ENCODE data around the gene MICALL2.

The MICALL2 gene

DNA sequence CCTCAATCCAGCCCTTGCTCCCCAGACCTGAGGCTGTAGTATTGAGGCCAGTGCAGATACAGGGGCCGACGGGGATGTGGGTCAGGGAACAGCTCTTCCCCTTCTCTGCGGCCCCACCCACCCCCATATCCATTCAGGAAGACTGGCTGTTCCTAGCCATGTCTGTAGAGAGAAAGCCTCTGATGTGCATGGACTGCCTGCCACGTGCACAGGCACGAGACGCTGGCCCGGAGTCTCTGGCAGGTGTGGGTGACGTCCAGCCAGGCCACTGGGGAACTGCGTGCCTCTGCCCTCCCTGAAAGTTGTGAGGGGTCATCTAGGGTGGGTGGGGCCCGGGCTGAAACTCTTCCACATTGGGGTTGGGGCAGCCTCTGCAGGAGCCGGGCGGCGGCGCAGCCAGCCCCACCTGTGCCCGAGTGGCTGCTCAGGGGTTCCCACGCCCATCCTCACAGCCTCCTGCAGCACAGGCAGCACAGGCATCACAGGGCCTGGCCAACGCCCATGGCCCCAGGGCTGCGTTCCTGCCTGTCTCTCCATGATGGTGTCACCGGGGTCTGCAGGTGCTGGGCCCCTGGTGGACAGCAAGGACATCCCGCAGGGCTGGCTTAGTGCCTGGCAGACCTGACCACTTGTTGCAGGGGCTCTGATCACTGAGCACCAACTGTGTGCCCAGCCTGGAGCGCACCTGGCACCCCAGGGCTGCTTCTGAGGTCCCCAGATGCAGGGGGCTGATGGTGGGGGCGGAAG is 27.5 kb downstream of the MICALL2 start:
- DNase-seq: no peak

DNA sequence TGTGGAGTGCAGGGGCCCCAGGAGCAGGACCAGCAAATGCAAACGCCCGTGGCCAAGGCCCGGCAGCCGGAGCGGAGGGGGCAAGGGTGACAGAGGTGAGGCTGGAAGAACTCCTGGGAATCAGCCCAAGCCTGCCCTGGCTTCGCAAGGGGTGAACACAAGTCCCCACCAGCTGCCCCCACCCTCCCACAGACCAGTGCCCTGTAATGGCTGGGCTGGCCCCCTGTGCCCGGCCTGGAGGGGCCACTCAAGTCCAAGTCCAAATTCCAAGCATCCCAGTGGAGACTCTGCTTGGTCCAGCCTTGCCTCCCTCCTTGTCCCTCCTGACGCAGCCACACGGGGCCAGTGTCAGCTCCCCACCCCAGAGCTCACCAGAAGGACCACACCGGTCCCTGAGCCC is 28.0 kb downstream of the MICALL2 start:
- DNase-seq: no peak

DNA sequence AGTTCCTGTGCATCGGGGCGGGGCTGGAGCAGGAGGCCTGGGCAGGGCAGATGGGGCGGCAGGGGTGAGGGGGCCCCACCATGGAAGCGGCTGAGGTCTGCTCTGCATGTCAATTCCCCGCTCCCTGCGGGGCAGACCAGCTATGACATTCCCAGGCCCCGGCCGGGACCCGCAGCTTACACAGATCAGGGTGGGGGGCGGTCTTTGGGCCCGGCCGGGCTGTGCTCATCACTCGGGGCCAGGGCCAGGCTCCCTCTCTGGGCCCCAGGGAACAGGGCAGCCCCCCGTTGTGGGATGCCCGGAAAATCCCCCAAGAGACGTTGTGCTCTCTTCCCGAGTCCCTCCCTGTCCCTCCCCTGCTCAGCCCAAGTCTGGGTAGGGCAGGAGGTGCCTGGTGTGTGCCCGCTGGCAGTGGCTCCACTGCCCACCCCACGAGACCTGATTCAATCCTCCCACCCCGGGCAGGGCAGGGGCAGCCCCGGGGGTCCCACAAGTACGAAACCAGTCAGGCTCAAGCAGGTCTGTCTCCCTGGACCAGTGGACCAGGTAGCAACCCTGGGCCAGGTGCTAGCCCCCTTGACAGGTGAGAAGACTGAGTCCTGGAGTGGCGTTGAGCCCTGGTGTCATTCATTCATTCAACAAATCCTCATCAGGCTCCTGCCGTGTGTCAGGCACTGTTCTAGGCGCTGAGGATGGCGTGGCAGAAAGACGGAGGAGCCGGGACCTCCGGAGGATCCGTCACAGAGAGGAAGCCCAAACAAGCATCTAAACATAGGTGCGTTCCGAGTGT is 29.0 kb downstream of the MICALL2 start:
- DNase-seq: no peak

DNA sequence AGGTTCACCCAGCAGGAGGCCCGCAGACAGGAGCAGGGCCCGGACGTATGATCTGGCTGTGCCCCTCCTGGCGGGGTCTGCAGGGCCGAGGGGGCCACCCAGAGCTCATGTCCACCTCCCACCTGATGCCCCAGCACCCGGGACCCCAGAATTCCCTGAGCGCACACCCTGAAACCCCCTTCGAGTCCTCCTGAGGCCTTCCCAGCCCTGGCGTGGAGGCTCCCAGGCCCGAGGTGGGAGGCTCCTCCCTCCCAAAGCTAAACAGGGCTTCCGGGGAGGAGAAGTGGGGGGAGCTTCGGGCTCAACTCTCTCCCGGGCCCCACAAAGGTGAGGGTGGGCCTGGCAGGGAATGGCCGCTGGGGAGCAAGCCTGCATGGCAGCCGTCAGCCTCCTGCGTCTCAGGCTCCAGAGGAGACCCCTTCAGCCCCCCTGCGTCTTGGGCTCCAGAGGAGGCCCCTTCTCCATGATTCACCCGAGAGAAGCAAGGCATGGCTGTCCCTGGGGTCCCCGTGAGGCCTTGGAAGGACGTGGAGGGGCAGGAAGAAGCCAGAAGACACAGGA is 30.2 kb downstream of the MICALL2 start:
- DNase-seq: no peak

DNA sequence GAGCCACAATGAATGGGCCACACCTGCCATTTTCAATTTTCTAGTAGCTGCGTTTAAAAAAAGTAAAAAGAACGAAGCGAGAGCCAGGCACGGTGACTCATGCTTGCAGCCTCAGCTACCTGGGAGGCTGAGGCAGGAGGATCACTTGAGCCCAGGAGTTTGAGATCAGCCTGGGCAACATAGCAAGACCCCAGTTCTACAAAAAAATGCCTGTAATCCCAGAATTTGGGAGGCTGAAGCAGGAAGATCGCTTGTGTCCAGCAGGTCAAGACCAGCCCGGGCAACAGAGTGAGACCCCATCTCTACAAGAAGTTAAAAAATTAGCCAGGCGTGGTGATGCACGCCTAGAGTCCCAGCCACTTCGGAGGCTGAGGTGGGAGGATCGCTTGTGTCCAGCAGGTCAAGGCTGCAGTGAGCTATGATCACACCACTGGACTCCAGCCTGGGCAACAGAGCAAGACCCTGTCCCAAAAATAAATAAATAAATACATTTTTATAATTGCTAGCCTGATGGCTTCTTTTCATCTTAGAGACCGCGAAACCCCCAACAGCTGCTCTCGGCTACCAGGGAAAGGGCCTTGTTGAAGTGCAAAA is 32.1 kb downstream of the MICALL2 start:
- no peak for DNase-seq

DNA sequence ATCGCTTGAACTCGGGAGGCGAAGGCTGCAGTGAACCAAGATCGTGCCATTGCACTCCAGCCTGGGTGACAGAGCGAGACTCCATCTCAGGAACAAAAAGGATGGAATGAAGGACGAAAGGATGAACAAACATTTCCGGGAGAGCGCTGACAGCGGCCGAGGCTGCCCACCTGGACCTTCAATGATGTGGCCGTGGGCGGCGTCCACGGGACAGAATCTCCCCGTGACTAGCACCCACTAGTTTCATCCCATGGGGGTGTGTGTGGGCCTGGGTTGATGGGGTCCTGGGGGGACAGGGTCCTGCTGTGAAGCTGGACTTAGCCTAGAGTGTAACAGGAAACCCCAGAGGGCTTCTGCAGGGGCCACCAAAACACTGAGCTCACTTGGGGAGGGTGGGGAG is 32.8 kb downstream of the MICALL2 start:
- DNase-seq: no peak

DNA sequence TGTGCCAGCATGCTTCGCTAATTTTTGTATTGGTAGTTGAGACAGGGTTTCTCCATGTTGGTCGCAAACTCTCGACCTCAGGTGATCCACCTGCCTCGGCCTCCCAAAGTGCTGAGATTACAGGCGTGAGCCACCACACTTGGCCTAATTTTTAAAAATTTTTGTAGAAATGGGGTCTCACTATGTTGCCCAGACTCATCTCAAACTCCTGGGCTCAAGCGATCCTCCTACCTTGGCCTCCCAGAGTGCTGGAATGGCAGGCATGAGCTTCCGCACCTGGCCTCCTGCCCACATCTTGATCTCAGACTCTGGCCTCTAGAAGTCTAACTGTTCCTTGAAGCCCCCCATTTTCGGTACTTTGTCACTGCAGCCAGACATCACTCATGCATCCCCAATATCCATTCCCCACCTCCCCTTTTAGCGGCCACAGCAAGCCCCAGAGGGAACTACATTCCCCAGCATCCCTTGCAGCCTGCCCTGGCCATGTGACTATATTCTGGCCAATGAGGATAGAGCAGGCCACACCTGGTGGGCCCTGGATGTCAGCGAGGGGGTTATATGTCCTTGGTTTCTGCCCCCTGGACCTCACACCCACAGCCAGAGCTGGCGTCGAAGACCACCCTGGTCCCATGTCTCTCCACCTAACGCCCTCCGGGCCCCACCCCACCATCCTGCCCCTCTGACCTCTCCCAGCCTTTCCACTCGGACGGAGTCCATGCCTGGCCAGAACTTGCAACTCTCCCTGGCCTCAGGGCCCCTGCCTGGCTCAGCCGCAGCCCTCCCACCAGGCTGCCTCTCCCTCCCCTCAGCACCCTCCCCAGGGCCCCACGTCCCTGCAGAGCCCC is 33.8 kb downstream of the MICALL2 start:
- peak; percentile 64 for DNase-seq

DNA sequence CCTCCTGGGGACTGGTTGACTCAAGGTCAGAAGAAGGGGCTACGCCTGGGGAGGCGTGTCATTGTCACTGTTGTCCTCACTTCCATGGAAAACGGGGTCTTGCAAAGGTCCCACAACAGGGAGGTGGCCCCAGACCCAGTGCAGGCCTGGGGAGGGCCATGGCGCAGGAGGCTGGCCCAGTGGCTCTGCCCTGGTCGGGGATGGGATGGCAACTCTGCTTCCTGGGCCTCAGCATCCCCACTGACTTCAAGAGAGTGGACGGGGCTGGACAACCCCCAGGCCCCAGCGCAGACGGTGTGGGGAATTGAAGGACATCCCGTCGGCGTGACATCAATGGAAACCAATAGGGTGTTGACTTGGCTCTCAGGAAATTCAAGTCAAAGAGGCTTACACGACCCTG is 35.2 kb downstream of the MICALL2 start:
- no peak for DNase-seq

DNA sequence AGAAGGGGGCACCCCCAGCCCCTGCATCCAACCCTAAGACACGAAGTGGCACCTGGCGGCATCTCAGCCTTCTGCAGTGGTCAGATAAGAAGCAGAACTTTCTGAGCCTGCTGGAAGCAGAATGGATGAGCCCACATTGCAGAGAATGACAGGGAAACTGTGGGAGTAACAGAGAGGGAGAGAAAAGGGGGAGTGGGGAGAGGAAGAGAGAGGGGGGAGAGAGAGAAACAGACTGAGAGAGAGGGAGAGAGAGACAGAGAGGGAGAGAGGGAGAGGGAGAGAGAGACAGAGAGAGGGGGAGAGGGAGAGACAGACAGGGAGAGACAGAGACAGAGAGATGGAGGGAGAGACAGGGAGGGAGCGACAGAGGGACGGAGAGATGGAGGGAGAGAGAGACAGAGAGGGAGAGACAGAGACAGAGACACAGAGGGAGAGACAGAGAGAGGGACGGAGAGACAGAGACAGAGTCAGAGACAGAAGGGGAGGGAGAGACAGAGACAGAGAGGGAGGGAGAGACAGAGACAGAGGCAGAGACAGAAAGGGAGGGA is 35.9 kb downstream of the MICALL2 start:
- DNase-seq: no peak

DNA sequence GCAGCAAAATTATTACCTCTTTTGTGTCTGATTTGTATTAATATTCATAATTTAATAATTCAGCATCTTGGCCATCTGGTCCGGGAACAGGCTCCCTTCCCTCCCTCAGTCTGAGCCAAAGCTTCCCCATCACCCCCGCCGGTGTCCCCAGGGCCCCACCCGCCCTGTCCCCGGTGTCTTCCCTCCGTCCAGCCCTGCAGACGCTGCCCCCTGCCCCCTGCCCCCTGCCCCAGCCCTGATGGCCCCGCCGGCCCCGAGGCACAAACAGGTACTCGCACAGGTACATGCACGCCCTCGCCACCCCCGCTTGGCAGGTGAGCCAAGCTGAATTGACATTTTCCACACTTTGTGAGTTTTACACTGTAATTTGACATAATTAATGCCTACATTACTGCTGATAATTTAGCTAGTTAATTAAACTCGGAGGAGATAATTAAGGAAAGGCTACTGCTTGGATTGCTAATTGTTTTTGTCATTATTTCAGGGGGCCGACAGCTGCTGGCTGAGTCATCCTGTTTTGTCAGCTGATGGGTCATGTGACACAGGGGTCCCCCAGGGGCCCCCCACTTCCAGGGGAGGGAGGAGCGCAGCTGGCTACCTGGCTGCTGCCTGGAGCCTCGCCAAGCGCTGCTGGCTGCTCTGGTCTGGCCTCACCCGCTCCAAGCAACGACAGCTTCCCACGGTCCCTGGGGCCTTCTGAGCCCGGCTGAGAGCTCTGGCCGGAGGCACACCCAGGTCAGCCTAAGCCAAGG is 36.6 kb downstream of the MICALL2 start:
- DNase-seq: peak; percentile 89

DNA sequence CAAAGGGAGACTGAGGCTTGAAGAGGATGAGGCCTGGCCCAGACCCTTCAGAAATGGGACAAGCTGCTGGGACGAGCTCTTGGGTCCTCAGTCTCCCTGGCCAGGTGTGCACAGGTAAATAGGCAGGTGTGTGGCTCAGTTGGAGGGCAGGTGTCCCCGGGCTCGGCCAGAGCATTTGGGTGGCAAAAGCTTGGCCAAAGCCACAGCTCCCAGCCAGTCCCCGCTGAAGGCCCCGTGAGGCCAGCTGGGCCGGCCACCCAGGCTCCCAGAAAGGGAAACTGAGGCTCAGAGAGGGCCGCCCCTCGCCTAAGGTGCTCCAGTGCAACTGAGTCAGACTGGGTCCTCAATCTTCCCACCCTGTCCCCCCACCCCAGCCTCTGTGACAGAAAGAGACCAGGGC is 37.3 kb downstream of the MICALL2 start:
- DNase-seq: no peak

DNA sequence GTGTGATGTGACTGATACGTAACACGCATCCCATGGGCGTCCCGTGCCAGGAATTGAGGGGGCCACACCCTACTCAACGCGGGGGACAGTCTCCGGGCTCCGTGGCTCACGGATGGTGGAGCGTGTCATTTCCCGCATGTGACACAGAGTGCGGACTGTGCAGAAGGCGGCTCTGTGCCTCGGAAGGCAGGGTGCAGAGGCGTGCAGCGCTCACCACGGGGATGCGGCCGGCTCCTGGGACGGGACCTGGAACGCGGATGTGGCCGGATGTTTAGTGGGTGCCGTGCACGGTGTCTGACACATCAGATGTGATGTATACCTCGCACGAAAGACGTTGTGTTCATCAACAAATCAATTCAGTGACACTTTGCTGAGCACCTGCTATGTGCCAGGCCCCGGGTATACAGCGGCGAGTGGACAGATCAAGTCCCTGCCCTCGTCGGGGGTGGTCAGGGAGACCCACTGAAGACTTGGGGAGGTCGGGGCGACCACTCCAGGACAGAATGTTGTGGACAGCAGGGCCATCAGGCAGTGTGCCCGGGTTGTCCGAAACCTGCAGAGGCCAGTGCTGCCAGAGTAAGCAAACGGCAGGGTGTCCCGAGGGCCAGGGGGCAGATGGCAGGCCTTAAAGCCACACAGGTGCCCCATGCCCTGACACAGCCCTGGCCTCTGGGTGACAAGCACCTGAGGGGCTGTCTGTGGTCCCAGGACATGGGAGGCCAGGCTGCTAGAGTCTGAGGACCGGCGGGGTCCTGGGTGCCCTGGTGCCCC is 38.1 kb downstream of the MICALL2 start:
- no peak for DNase-seq

DNA sequence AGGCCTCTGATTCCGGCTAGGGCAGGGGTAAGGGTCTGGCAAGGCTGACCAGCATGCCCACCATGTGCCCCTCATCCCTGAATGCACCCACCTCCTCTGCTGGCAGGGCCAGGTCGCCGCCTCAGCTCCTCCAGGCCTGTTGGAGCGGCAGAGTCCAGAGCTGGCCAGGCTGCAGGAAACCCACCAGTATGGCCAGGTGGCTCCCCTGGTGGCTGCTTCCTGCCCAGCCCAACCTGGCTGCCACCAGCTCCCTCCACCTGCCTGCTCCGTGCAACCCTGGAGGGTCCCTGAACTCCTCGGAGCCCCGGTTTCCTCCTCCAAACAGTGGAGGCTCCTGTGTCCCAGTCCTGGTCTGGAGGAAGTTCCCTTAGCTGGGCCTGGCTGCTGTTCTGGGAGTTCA is 39.6 kb downstream of the MICALL2 start:
- DNase-seq: no peak

DNA sequence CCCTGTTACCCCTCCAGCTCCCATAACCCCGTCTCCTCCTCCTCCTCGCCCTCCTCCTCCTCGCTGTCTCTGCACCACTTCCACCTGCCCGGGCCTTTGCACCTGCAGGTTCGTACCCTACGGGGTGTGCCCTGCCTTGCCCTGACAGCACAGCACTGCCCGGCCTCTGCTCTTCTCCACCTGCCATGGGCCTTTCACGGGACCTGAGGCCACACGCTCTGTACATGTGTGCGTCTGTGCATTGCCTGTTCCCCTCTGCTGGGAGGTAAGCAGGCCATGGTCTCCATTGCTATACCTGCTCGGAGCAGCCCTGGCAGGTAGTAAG is 40.0 kb downstream of the MICALL2 start:
- DNase-seq: no peak

DNA sequence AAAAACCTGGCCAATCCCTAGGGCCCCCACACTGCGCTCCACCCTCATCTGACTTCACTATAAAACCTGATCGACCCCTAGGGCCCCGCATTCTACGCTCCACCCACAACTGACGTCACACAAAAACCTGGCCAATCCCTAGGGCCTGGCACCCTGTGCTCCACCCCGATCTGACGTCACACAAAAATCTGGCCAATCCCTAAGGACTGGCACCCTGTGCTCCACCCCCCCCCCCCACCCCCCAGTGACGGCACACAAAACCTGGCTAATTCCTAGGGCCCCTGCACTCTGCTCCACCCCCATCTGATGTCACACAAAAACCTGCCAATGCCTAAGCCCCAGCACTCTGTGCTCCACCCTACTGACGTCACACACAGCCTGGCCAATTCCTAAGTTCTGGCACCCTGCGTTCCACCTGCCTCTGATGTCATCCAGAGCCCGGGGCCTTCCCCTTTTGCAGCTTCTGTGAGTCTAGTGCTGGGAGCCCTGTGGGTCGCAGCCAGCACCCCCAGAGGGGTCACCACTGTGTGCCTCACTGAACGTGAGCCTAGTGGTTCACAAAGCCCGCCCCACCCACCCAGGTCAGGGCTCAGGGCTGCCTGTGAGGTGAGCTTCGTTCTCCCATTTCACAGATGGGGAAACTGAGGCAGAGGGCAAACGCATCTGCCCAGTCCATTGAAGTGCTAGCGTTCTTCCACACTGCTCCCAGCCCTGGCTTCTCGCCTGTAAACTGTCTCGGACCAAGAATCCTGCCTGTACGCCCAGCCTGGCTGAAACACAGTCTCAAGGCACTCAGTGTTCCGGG is 40.6 kb downstream of the MICALL2 start:
- DNase-seq: no peak

DNA sequence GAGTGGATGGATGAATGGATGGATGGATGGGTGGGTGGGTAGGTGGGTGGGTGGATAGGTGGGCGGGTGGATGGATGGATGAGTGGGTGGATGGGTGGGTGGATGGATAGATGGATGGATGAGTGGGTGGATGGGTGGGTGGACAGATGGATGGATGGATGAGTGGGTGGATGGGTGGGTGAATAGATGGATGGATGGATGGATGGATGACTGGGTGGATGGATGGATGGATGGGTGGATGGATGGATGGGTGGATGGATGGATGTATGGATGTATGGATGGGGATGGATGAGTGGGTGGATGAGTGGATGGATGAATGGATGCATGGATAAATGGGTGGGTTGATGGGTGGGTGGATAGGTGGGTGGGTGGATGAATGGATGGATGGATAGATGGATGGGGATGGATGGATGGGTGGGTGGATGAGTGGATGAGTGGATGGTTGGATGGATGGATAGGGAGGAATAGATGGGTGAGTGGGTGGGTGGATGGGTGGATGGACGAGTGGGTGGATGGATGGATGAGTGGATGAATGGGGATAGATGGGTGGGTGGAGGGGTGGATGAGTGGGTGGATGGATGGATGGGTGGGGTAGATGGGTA is 43.8 kb downstream of the MICALL2 start:
- no peak for DNase-seq

DNA sequence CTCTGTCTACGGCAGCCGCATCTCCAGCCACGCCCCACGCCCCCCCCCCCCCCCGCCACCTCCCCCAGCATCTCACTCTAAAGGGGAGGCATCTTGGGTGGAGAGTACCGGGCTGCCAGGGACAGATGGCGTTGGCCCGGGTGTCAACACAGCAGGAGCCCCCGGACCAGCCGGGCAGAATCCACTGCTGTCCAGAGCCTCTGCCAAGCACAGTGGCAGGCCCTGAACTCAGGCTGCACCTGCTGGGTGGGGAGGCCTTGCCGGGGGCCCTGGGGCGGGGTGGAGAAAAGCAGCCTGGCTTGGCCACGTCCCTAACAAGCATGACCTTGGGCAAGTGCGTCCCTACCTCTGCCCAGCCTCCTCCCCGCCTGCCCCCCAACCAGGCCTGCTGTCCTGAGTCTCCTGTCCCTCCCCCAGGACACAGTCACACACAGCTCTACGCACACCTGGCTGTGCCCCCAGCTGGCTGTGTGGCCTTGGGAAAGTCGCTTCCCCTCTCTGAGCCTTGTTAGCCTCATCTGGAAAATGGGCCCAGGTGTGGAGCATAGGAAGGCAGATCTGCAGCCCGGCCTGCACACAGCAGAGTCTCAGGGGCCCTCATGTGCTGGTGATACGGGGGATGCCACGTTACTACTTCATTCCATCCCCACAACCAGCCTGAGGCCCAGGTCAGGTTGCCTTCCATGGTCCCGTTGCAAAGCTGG is 45.2 kb downstream of the MICALL2 start:
- DNase-seq: no peak

DNA sequence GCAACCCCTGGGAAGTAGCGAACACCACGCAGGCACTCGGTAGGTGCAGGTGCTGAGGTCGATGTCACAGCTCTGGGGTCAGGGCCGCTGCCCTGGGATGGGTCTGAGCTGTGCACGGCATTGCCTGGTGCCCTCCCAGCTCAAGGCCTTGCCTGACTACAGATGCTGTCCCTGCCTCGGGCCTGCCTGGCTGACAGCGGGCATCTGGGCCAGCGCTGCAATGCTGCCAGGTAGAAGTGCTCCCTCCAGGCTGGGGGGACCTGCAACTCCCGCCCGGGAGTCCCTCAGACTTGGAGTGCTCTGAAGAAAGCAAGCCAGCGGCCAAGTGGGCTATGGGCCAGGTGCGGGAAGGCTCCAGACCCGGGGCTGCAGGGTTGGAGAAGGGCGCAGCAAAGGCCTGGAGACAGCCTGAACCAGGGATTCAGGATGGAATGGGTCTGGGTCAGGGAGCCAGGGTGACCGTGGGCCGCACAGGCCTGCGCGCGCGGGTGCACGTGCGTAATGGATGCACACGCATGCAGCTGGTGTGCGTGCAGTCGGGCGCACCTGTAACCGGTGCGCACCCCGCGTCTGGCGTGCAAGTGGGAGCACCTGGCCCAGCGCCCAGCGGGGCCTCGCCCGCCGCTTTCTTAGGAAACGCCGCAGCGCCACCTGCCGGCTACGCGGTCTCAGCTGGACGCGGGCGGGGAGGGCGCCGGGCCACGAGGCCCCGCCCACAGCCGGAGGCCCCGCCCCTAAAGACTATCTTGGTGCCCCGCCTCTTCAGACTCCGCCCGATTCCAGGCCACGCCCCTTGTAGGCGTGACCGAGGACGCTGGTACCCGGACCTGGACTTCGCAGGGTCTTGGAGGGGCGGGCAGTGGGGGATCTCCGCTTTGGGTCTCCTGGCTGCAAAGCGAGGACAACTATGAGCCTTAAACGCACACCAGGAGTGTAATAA is 46.7 kb downstream of the MICALL2 start:
- peak; percentile 94 for DNase-seq

All from eye (tissue), 1 donor.